HUES64 (cell line): ENCODE results near the gene TNFRSF19.

Experiments
- H3K27ac ChIP-seq: 2 replicates; pipeline ENCODE4 v1.7.0; 2013; ENCODE audit warnings: low read depth, low read length, inconsistent platforms
- H3K27me3 ChIP-seq: 2 replicates; pipeline ENCODE4 v1.6.1; 2013; ENCODE audit warnings: mild to moderate bottlenecking, low read length; ENCODE audit not compliant: insufficient read depth
- H3K36me3 ChIP-seq: 2 replicates; pipeline ENCODE4 v1.6.1; 2013; ENCODE audit warnings: mild to moderate bottlenecking, low read length; ENCODE audit not compliant: insufficient read depth
- H3K4me1 ChIP-seq: 2 replicates; pipeline ENCODE4 v1.6.1; 2013; ENCODE audit warnings: mild to moderate bottlenecking, low read length, moderate library complexity; ENCODE audit not compliant: insufficient read depth
- H3K4me3 ChIP-seq: 2 replicates; pipeline ENCODE4 v1.5.1; 2013; ENCODE audit warnings: mild to moderate bottlenecking, low read length, moderate library complexity
- H3K9ac ChIP-seq: 2 replicates; pipeline ENCODE4 v1.6.1; 2013; ENCODE audit warnings: mild to moderate bottlenecking, low read depth, low read length
- H3K9me3 ChIP-seq: 2 replicates; pipeline ENCODE4 v1.6.1; 2013; ENCODE audit warnings: low read depth, low read length; ENCODE audit not compliant: insufficient read depth
- WGBS: fragments of 150-250, 120-280 bp; methylation state at CpG from one replicate; pipeline ENCODE4 v1.1.7; 2013; ENCODE audit warnings: missing lambda C conversion rate; 5-methylcytosine and 5-hydroxymethylcytosine counted together

Gene TNFRSF19

GRCh38 chr13:23608701-23609413 is 38.6 kb downstream of the TNFRSF19 start:
- no peak overlapping the region for H3K9ac ChIP-seq
- no peaks in the 10 kb centered on the region for H3K36me3 ChIP-seq
- 92% methylated on average over 12 of the region's 13 CpGs for WGBS
- H3K27ac ChIP-seq, result no peak overlapping the region
- no peak overlapping the region for H3K4me3 ChIP-seq
- peaks cover 20% of the 10 kb centered on the region for H3K4me1 ChIP-seq
- H3K27me3 ChIP-seq, result no peaks in the 10 kb centered on the region
- no peaks in the 10 kb centered on the region for H3K9me3 ChIP-seq

GRCh38 chr13:23609414-23609760 is 39.2 kb downstream of the TNFRSF19 start:
- H3K27me3 ChIP-seq, result no peaks in the 10 kb centered on the region
- H3K36me3 ChIP-seq, result no peaks in the 10 kb centered on the region
- 72% methylated on average over 6 of the region's 7 CpGs for WGBS
- H3K27ac ChIP-seq, result no peak overlapping the region
- H3K4me1 ChIP-seq, result peaks cover 25% of the 10 kb centered on the region
- no peak overlapping the region for H3K9ac ChIP-seq
- no peaks in the 10 kb centered on the region for H3K9me3 ChIP-seq
- H3K4me3 ChIP-seq, result no peak overlapping the region

GRCh38 chr13:23609874-23610576 is 39.8 kb downstream of the TNFRSF19 start:
- Histone ChIP-seq H3K27ac (no peak overlapping the region), H3K36me3 (no peaks in the 10 kb centered on the region), H3K9ac (no peak overlapping the region), H3K27me3 (no peaks in the 10 kb centered on the region), H3K9me3 (no peaks in the 10 kb centered on the region), H3K4me3 (no peak overlapping the region), H3K4me1 (peaks cover 28% of the 10 kb centered on the region)
- WGBS, result 91% methylated on average over 3 of the region's 3 CpGs

- H3K27me3 ChIP-seq, result no peaks in the 10 kb centered on the region
- H3K4me3 ChIP-seq, result no peak overlapping the region
- WGBS, result 93% methylated on average over 2 of the region's 2 CpGs
- peaks cover 38% of the 10 kb centered on the region for H3K4me1 ChIP-seq
- no peak overlapping the region for H3K27ac ChIP-seq
- no peak overlapping the region for H3K9ac ChIP-seq
- peaks cover 2% of the 10 kb centered on the region; the same call in 1 of the 2 replicates for H3K36me3 ChIP-seq
- H3K9me3 ChIP-seq, result no peaks in the 10 kb centered on the region
Measured at GRCh38 chr13:23610966-23611491, 40.8 kb downstream of the TNFRSF19 start.

GRCh38 chr13:23612182-23612581 is 42.0 kb downstream of the TNFRSF19 start:
- Histone ChIP-seq H3K27me3 (no peaks in the 10 kb centered on the region), H3K9ac (no peak overlapping the region), H3K9me3 (no peaks in the 10 kb centered on the region), H3K36me3 (peaks cover 5% of the 10 kb centered on the region; the same call in 1 of the 2 replicates), H3K4me3 (no peak overlapping the region), H3K4me1 (peaks cover 42% of the 10 kb centered on the region), H3K27ac (no peak overlapping the region)
- 91% methylated on average over 1 of the region's 1 CpG for WGBS

- Histone ChIP-seq H3K9me3 (no peaks in the 10 kb centered on the region), H3K27me3 (no peaks in the 10 kb centered on the region), H3K27ac (no peak overlapping the region), H3K4me1 (peaks cover 46% of the 10 kb centered on the region), H3K36me3 (peaks cover 5% of the 10 kb centered on the region; the same call in 1 of the 2 replicates), H3K9ac (no peak overlapping the region), H3K4me3 (no peak overlapping the region)
- WGBS, result 95% methylated on average over 2 of the region's 2 CpGs
Measured at GRCh38 chr13:23612731-23613130, 42.5 kb downstream of the TNFRSF19 start.

- Histone ChIP-seq H3K27me3 (no peaks in the 10 kb centered on the region), H3K4me3 (no peak overlapping the region), H3K9ac (no peak overlapping the region), H3K27ac (no peak overlapping the region), H3K36me3 (peaks cover 5% of the 10 kb centered on the region; the same call in 1 of the 2 replicates), H3K9me3 (no peaks in the 10 kb centered on the region), H3K4me1 (peaks cover 54% of the 10 kb centered on the region)
- 85% methylated on average over 3 of the region's 3 CpGs for WGBS
Measured at GRCh38 chr13:23613596-23613995, 43.4 kb downstream of the TNFRSF19 start.

- Histone ChIP-seq H3K4me3 (no peak overlapping the region), H3K36me3 (peaks cover 5% of the 10 kb centered on the region; the same call in 1 of the 2 replicates), H3K4me1 (peaks cover 38% of the 10 kb centered on the region), H3K9ac (0 out of 2 replicates have a peak overlapping the region, but pooled peaks have one; percentile 6), H3K27ac (no peak overlapping the region), H3K9me3 (no peaks in the 10 kb centered on the region), H3K27me3 (no peaks in the 10 kb centered on the region)
- WGBS, result 88% methylated on average over 15 of the region's 15 CpGs
Measured at GRCh38 chr13:23615395-23616081, 45.3 kb downstream of the TNFRSF19 start.

GRCh38 chr13:23616228-23616627 is 46.0 kb downstream of the TNFRSF19 start:
- Histone ChIP-seq H3K27ac (no peak overlapping the region), H3K36me3 (peaks cover 5% of the 10 kb centered on the region; the same call in 1 of the 2 replicates), H3K4me1 (peaks cover 38% of the 10 kb centered on the region), H3K9ac (no peak overlapping the region), H3K27me3 (no peaks in the 10 kb centered on the region), H3K9me3 (no peaks in the 10 kb centered on the region), H3K4me3 (no peak overlapping the region)
- WGBS, result 91% methylated on average over 2 of the region's 2 CpGs

GRCh38 chr13:23617551-23618024 is 47.4 kb downstream of the TNFRSF19 start:
- WGBS, result 92% methylated on average over 3 of the region's 3 CpGs
- Histone ChIP-seq H3K9ac (no peak overlapping the region), H3K4me3 (no peak overlapping the region), H3K27me3 (no peaks in the 10 kb centered on the region), H3K4me1 (peaks cover 38% of the 10 kb centered on the region), H3K9me3 (no peaks in the 10 kb centered on the region), H3K27ac (no peak overlapping the region; the same call in 1 of the 2 replicates), H3K36me3 (peaks cover 5% of the 10 kb centered on the region; the same call in 1 of the 2 replicates)
